Lung (tissue), 12 donors: ENCODE results near the gene C12orf75. TPM values are rescaled to one million over a fixed set of nuclear protein-coding genes. Genes with fewer than 3 reads are reported as not detected.

Source experiments
- ATAC-seq: fragments of 200-7000 bp; cut with Tn5 transposase; one replicate; pipeline ENCODE4 v1.9.1; 2020; ENCODE audit warnings: moderate number of reproducible peaks; ENCODE audit not compliant: insufficient read depth, low FRiP score
- DNase-seq, 3 donors: peaks; one replicate each; pipeline ENCODE4 v3.0.0-alpha.2; 2013 to 2017
- H3K27ac ChIP-seq, 2 donors: one replicate each; pipeline ENCODE4 v1.5.1; 2013; ENCODE audit warnings: mild to moderate bottlenecking in 2 of 2, moderate library complexity in 2 of 2, control low read depth in 1 of 2, inconsistent platforms in 1 of 2, low read depth in 1 of 2, low read length in 1 of 2
- H3K27me3 ChIP-seq, 3 donors: one replicate each; pipeline ENCODE4 v1.5.1; 2013; ENCODE audit warnings: low read length in 2 of 3; ENCODE audit not compliant: control insufficient read depth in 3 of 3, insufficient read depth in 3 of 3
- H3K36me3 ChIP-seq, 4 donors: one replicate each; pipeline ENCODE4 v1.5.1; 2013; ENCODE audit warnings: low read length in 4 of 4, mild to moderate bottlenecking in 1 of 4, moderate library complexity in 1 of 4; ENCODE audit not compliant: control insufficient read depth in 4 of 4, insufficient read depth in 4 of 4
- H3K4me1 ChIP-seq, 5 donors: one replicate each; pipeline ENCODE4 v1.5.1; 2013; ENCODE audit warnings: low read length in 5 of 5, mild to moderate bottlenecking in 2 of 5, moderate library complexity in 1 of 5; ENCODE audit not compliant: control insufficient read depth in 5 of 5, insufficient read depth in 5 of 5
- H3K4me3 ChIP-seq: one replicate; pipeline ENCODE4 v1.5.1; 2013; ENCODE audit warnings: mild to moderate bottlenecking, control low read depth, moderate library complexity
- H3K9ac ChIP-seq, 2 donors: one replicate each; pipeline ENCODE4 v1.5.1; 2013; ENCODE audit warnings: low read length in 2 of 2, control low read depth in 1 of 2; ENCODE audit not compliant: insufficient read depth in 1 of 2
- H3K9me3 ChIP-seq, 4 donors: one replicate each; pipeline ENCODE4 v1.5.1; 2013; ENCODE audit warnings: low read length in 3 of 4, mild to moderate bottlenecking in 1 of 4, moderate library complexity in 1 of 4; ENCODE audit not compliant: control insufficient read depth in 4 of 4, insufficient read depth in 3 of 4
- WGBS, 2 donors: extraction: QIAGEN DNeasy Blood & Tissue Kit; methylation state at CpG; one replicate each; pipeline ENCODE4 v1.1.7; 2013; 5-methylcytosine and 5-hydroxymethylcytosine counted together
- polyA plus RNA-seq, 2 donors: library from polyadenylated mRNA; stranded (reverse); fragments of 200-250 nt; gene quantifications; one replicate each; pipeline ENCODE4 v1.2.1, GENCODE V29; 2013
- total RNA-seq, 2 donors: library from RNA; depleted of rRNA in 1 of 2; stranded (reverse); fragments of >200 nt in 1 of 2; gene quantifications; one replicate each; pipeline ENCODE4 v1.2.1, GENCODE V29; 2014 to 2021
- TF ChIP-seq, protein P1 (sequence below): IDR thresholded peaks from 2 replicates; pipeline ENCODE4 v1.5.1; 2012; ENCODE audit warnings: mild to moderate bottlenecking; ENCODE audit errors: control extremely low read depth, extremely low read depth
- donor health status: control.
- donor health status: control.
- donor health status: Bipolar disorder and iron deficiency.
- donor health status: healthy.
- donor health status: DM: yes; HTN: yes; CAD: no.

C12orf75 gene
- total and polyA plus RNA-seq, 4 donors, result 7.0 to 26.7 (median 17.2) TPM

DNA sequence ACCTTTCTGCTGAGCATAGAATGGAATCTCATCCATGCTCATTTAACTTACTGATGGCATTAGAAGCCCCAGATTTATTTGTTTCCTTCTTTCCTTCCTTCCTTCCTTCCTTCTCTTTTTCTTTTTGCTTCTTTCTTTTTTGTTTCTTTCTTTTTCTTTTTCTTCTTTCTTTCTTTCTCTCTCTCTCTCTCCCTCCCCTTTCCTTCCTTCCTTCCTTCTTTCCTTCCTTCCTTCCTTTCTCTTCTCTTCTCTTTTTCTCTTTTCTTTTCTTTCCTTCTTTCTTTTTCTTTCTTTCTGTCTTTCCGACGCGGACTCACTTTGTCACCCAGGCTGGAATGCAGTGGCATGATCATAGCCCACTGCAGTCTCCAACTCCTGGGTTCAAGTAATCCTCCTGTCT is 55.9 kb downstream of the C12orf75 start:
- H3K9me3 ChIP-seq, result no peaks in the 10 kb centered on the region
- no peak overlapping the region for H3K9ac ChIP-seq
- H3K27ac ChIP-seq, result no peak overlapping the region
- H3K27me3 ChIP-seq, result no peaks in the 10 kb centered on the region
- H3K4me1 ChIP-seq, result peaks cover 0 to 8% (median 6%) of the 10 kb centered on the region in 5 donors
- no peak overlapping the region for H3K4me3 ChIP-seq
- no peak for ATAC-seq
- H3K36me3 ChIP-seq, result no peaks in the 10 kb centered on the region
- TF ChIP-seq, protein P1, sequence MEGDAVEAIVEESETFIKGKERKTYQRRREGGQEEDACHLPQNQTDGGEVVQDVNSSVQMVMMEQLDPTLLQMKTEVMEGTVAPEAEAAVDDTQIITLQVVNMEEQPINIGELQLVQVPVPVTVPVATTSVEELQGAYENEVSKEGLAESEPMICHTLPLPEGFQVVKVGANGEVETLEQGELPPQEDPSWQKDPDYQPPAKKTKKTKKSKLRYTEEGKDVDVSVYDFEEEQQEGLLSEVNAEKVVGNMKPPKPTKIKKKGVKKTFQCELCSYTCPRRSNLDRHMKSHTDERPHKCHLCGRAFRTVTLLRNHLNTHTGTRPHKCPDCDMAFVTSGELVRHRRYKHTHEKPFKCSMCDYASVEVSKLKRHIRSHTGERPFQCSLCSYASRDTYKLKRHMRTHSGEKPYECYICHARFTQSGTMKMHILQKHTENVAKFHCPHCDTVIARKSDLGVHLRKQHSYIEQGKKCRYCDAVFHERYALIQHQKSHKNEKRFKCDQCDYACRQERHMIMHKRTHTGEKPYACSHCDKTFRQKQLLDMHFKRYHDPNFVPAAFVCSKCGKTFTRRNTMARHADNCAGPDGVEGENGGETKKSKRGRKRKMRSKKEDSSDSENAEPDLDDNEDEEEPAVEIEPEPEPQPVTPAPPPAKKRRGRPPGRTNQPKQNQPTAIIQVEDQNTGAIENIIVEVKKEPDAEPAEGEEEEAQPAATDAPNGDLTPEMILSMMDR, result no peak
- no peak for DNase-seq
- WGBS, 2 donors, result 96 to 100% methylated on average over 3 of the region's 3 CpGs

DNA sequence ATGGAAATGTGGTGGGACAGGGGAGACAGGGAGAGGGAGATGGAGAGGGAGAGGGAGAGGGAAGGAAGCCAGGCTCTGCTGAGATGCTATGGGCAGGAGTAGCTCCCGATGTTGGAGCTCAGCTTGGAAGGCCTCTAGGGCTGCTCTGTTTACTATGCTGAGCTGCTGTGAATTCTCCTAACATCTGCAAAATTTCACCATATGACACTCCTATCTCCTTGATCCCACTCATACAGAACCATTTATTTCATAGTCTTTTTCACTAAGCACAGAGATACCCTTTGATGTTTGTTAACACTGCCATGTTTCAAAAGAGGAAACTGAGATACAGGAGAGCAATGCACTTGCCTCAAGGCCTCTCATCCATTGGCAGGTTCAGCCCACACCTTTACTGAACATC is 60.7 kb downstream of the C12orf75 start:
- H3K36me3 ChIP-seq, result no peaks in the 10 kb centered on the region
- H3K27ac ChIP-seq, result no peak overlapping the region
- H3K27me3 ChIP-seq, result no peaks in the 10 kb centered on the region
- H3K9ac ChIP-seq, result no peak overlapping the region
- TF ChIP-seq, protein P1, result no peak
- no peak overlapping the region for H3K4me3 ChIP-seq
- no peak for ATAC-seq
- peaks cover 0 to 7% (median 2%) of the 10 kb centered on the region in 5 donors for H3K4me1 ChIP-seq
- 84 to 100% methylated on average over 1 of the region's 1 CpG for WGBS, 2 donors
- no peaks in the 10 kb centered on the region for H3K9me3 ChIP-seq
- DNase-seq, result no peak

DNA sequence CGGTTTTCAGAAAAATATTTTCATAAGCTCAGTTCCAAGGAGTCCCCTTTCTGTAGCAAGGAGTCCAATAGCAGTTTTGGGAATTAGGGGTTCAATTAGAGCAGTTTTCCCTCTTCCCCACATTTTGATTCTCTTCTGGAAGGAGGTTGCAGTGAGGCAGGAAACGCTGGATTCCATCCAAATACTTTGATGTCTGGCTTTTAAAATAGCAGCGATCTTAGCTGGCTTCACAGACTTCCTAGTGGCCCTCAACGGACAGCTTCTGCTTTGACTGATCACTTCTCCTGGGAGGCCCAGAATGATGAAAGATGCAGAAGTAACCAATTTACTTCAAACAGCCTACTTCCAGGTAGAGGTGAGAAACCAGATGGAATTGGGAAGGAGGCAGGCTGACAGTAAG is 63.1 kb downstream of the C12orf75 start:
- DNase-seq, result peak in 2 of 3 donors; percentile 39 to 74
- ATAC-seq, result no peak
- Histone ChIP-seq H3K36me3 (no peaks in the 10 kb centered on the region), H3K4me3 (no peak overlapping the region), H3K9ac (no peak overlapping the region), H3K9me3 (no peaks in the 10 kb centered on the region), H3K4me1 (peaks cover 0 to 7% (median 0%) of the 10 kb centered on the region in 5 donors), H3K27ac (no peak overlapping the region), H3K27me3 (no peaks in the 10 kb centered on the region)
- WGBS, 2 donors, result 19% methylated on average over 4 of the region's 4 CpGs
- TF ChIP-seq, protein P1, result no peak

DNA sequence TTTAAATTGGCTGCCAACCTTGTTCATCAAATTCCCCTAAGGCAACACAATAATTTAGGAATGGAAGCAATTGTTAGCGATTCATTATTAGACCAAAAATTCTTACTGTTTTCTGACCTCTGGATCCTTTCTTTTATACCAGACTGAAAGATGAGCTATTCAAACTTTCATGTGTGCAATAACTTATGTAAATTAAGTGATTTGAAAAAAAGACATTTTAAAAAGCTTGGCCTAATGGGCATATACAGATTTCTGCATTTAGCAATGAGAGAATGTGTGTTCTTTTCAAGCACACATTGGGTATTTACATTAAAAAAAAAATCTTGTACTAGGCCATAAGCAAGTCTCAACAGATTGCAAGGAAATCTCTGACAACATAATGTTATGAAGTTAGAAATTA is 65.5 kb downstream of the C12orf75 start:
- peaks cover 0 to 7% (median 0%) of the 10 kb centered on the region in 5 donors for H3K4me1 ChIP-seq
- no peak overlapping the region for H3K4me3 ChIP-seq
- H3K27me3 ChIP-seq, result no peaks in the 10 kb centered on the region
- ATAC-seq, result no peak
- H3K27ac ChIP-seq, result no peak overlapping the region
- H3K9ac ChIP-seq, result no peak overlapping the region
- DNase-seq, result no peak
- WGBS, 2 donors, result 96% methylated on average over 1 of the region's 1 CpG
- TF ChIP-seq, protein P1, result no peak
- H3K9me3 ChIP-seq, result no peaks in the 10 kb centered on the region
- H3K36me3 ChIP-seq, result no peaks in the 10 kb centered on the region
